ENCODE results near the gene NGFR.

DNA sequence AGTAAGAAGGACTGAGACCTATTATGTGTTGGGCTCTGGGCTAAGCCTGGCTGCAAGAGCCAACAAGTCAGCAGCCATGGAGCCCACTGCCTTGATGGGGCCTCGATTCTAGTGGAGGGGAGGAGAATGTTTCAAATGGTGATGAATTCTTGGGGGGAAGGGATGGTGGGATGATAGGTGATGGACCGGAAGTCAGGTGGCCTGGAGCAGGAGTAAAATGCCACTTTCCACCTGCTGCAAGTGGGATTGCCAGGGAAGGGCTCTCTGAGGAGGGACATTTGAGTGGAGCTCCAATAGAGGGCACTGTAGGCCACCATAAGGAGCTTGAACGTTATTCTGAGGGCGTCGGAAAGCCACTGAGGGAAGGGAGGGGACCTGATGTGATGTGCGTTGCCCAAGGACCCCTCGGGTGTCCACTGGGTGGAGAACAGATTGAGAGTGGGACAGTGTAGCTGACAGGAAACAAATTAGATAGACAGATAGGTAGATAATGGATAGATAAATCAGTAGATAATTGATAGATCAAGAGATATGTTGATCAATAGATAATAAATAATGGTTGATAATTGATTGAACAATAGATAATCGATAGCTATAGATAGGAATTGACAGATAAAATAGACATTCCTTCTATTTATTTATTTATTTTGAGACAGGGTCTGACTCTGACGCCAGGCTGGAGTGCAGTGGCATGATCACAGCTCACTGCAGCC lies 62.4 kb downstream of the NGFR start:
- TF ChIP-seq YY1 (IDR thresholded peaks at IDR 0.05; ENCODE audit: insufficient read depth, insufficient read length) (no peak), ZNF274 (IDR thresholded peaks at IDR 0.05; ENCODE audit: low read depth, low read length) (no peak)

Measured in NT2/D1 (cell line).